Muscle of back (tissue), 11 donors: ENCODE results near the gene BABAM1. TPM values are rescaled to one million over a fixed set of nuclear protein-coding genes. Genes with fewer than 3 reads are reported as not detected.

Source experiments
- DNase-seq, 3 donors: peaks; one replicate each; pipeline versions ENCODE4 v3.0.0 to v3.0.0-alpha.2; 2013
- polyA plus RNA-seq, 10 donors: library from polyadenylated mRNA; unstranded; fragments of 120-200 nt; gene quantifications; one replicate each; pipeline ENCODE4 v1.2.1, GENCODE V29; 2013; ENCODE audit not compliant: insufficient read length in 10 of 10

Gene BABAM1
- polyA plus RNA-seq, 10 donors, result 70.4 to 91.0 (median 85.8) TPM

- DNase-seq, result no peak
These were observed 26.3 kb upstream of the BABAM1 start for GRCh38 chr19:17240826-17241399.

GRCh38 chr19:17242431-17243208 is 24.6 kb upstream of the BABAM1 start:
- DNase-seq, result no peak

- DNase-seq, result no peak
These were observed 23.9 kb upstream of the BABAM1 start for GRCh38 chr19:17243211-17243829.

GRCh38 chr19:17243830-17244617 is 23.2 kb upstream of the BABAM1 start:
- peak in 2 of 3 donors; percentile 35 to 64 for DNase-seq

- peak in 2 of 3 donors; percentile 29 to 58 for DNase-seq
These were observed 22.4 kb upstream of the BABAM1 start for GRCh38 chr19:17244618-17245534.

- DNase-seq, result no peak
These were observed 21.7 kb upstream of the BABAM1 start, which contains the start of gene NR2F6 for GRCh38 chr19:17245535-17245984. TSS of gene NR2F6 (minus strand) at chr19:17245919. CDS start at chr19:17245220, 699 bp downstream.

- peak; percentile 28 to 93 (median 50) for DNase-seq
These were observed 20.4 kb upstream of the BABAM1 start for GRCh38 chr19:17246681-17247425.

GRCh38 chr19:17248011-17248776 is 19.0 kb upstream of the BABAM1 start:
- DNase-seq, result no peak

- DNase-seq, result no peak
These were observed 17.2 kb upstream of the BABAM1 start for GRCh38 chr19:17249887-17250548.

- no peak for DNase-seq
These were observed 12.6 kb upstream of the BABAM1 start for GRCh38 chr19:17254636-17255035.

GRCh38 chr19:17255150-17255621 is 12.1 kb upstream of the BABAM1 start:
- DNase-seq, result no peak

GRCh38 chr19:17256130-17256529 is 11.1 kb upstream of the BABAM1 start:
- DNase-seq, result no peak

GRCh38 chr19:17259118-17259780 is 8.0 kb upstream of the BABAM1 start:
- DNase-seq, result peak in 1 of 3 donors; percentile 24

- DNase-seq, result no peak
These were observed 7.3 kb upstream of the BABAM1 start for GRCh38 chr19:17259934-17260333.

GRCh38 chr19:17260842-17261325 is 6.4 kb upstream of the BABAM1 start:
- DNase-seq, result peak in 2 of 3 donors; percentile 56 to 63

GRCh38 chr19:17262557-17262956 is 4.7 kb upstream of the BABAM1 start:
- DNase-seq, result no peak

- no peak for DNase-seq
These were observed 3.3 kb upstream of the BABAM1 start for GRCh38 chr19:17263712-17264640.
